DMS153 treated with DMSO at 0.1 percent for 48 hours (cell line): ENCODE results near the gene NIN.

Experiments
- DNase-seq: peaks from one replicate; lab custom pipeline; 2025; ENCODE audit not compliant: unreplicated experiment; lab: John Stamatoyannopoulos, UW

NIN gene

GRCh38 chr14:50762931-50763300 lies 68.0 kb downstream of the NIN start:
- no peak for DNase-seq

GRCh38 chr14:50762001-50762930 lies 68.7 kb downstream of the NIN start:
- no peak for DNase-seq

- DNase-seq, result no peak
These were observed 71.0 kb downstream of the NIN start for GRCh38 chr14:50759800-50760543.

- DNase-seq, result no peak
These were observed 72.0 kb downstream of the NIN start for GRCh38 chr14:50758945-50759344.

- no peak for DNase-seq
These were observed 72.7 kb downstream of the NIN start for GRCh38 chr14:50758305-50758704.

GRCh38 chr14:50757702-50758101 lies 73.3 kb downstream of the NIN start:
- DNase-seq, result no peak

- DNase-seq, result no peak
These were observed 74.7 kb downstream of the NIN start for GRCh38 chr14:50756300-50756699.

GRCh38 chr14:50750323-50750722 lies 80.6 kb downstream of the NIN start:
- no peak for DNase-seq

GRCh38 chr14:50745401-50746058 lies 85.4 kb downstream of the NIN start:
- no peak for DNase-seq

GRCh38 chr14:50744231-50744630 lies 86.7 kb downstream of the NIN start:
- no peak for DNase-seq

- peak; percentile 27 for DNase-seq
These were observed 89.4 kb downstream of the NIN start for GRCh38 chr14:50741567-50741966.

GRCh38 chr14:50740856-50741255 lies 90.1 kb downstream of the NIN start:
- no peak for DNase-seq

GRCh38 chr14:50739186-50739585 lies 91.8 kb downstream of the NIN start:
- no peak for DNase-seq

GRCh38 chr14:50736932-50737419 lies 94.0 kb downstream of the NIN start:
- DNase-seq, result no peak

- no peak for DNase-seq
These were observed 95.8 kb downstream of the NIN start for GRCh38 chr14:50734950-50735695.

- no peak for DNase-seq
These were observed 97.5 kb downstream of the NIN start for GRCh38 chr14:50733494-50733893.

- no peak for DNase-seq
These were observed 102.1 kb downstream of the NIN start for GRCh38 chr14:50728836-50729235.

- no peak for DNase-seq
These were observed 104.4 kb downstream of the NIN start for GRCh38 chr14:50726372-50727107.

GRCh38 chr14:50725761-50726160 lies 105.2 kb downstream of the NIN start:
- no peak for DNase-seq
